HFF-Myc (cell line): ENCODE data around the gene TBKBP1.

Source experiments
- DNase-seq: peaks from one replicate; pipeline ENCODE4 v3.0.0-alpha.2; 2011; ENCODE audit warnings: low read depth; ENCODE audit errors: extremely low read depth
- H3K4me3 ChIP-seq: replicated peaks from 2 replicates; pipeline ENCODE4 v1.5.1; 2011; ENCODE audit warnings: low read depth, mild to moderate bottlenecking, control low read depth, low read length
- CTCF ChIP-seq: IDR thresholded peaks from 2 replicates; pipeline ENCODE4 v1.5.1; 2012; ENCODE audit warnings: mild to moderate bottlenecking, low read depth, low read length, control low read depth; ENCODE audit errors: missing control alignments

TBKBP1 gene

GRCh38 chr17:47708312-47708863 lies 14.4 kb downstream of the TBKBP1 start:
- TF ChIP-seq CTCF: no peak
- no peak for DNase-seq
- no peak overlapping the region for H3K4me3 ChIP-seq

- H3K4me3 ChIP-seq: no peak overlapping the region
- DNase-seq: no peak
- TF ChIP-seq CTCF: no peak
Measured at GRCh38 chr17:47708864-47709541, 15.0 kb downstream of the TBKBP1 start.

- no peak for DNase-seq
- no peak for TF ChIP-seq CTCF
- no peak overlapping the region for H3K4me3 ChIP-seq
Measured at GRCh38 chr17:47709594-47709993, 15.6 kb downstream of the TBKBP1 start.

GRCh38 chr17:47711366-47712099 lies 17.6 kb downstream of the TBKBP1 start:
- DNase-seq: no peak
- TF ChIP-seq CTCF: no peak
- no peak overlapping the region for H3K4me3 ChIP-seq

- TF ChIP-seq CTCF: no peak
- DNase-seq: no peak
- H3K4me3 ChIP-seq: no peak overlapping the region
Measured at GRCh38 chr17:47712330-47713023, 18.5 kb downstream of the TBKBP1 start.

GRCh38 chr17:47713980-47714700 lies 20.2 kb downstream of the TBKBP1 start:
- no peak for TF ChIP-seq CTCF
- DNase-seq: no peak
- no peak overlapping the region for H3K4me3 ChIP-seq
